ENCODE results near the gene ZNF329. TPM values are rescaled to one million over a fixed set of nuclear protein-coding genes. Genes with fewer than 3 reads are reported as not detected.

ZNF329 gene
- total and polyA plus RNA-seq, 2 of the 13 experiments (the other 11 are each of a cell fraction or from before 2014, with no cell fraction given): 3.8 to 9.6 TPM

- TF ChIP-seq ZNF296 (CRISPR knock-in tag; conservative IDR thresholded peaks at IDR 0.05): no peak
- peak; percentile 59; the same call in 1 of the 2 replicates for TF ChIP-seq ZNF784 (CRISPR knock-in tag; IDR thresholded peaks at IDR 0.05; ENCODE audit: borderline replicate concordance)
- TF ChIP-seq NONO (IDR thresholded peaks at IDR 0.05): no peak
- peak; percentile 40; the same call in 1 of the 2 replicates for TF ChIP-seq NONO (CRISPR knock-in tag; conservative IDR thresholded peaks at IDR 0.05)
- TF ChIP-seq ZGPAT (CRISPR knock-in tag; IDR thresholded peaks at IDR 0.05): peak; percentile 38; the same call in 1 of the 2 replicates
- TF ChIP-seq ZNF264 (CRISPR knock-in tag; IDR thresholded peaks at IDR 0.05): no peak
- TF ChIP-seq, protein P1, sequence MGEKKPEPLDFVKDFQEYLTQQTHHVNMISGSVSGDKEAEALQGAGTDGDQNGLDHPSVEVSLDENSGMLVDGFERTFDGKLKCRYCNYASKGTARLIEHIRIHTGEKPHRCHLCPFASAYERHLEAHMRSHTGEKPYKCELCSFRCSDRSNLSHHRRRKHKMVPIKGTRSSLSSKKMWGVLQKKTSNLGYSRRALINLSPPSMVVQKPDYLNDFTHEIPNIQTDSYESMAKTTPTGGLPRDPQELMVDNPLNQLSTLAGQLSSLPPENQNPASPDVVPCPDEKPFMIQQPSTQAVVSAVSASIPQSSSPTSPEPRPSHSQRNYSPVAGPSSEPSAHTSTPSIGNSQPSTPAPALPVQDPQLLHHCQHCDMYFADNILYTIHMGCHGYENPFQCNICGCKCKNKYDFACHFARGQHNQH (CRISPR knock-in tag; IDR thresholded peaks at IDR 0.05): no peak
- TF ChIP-seq, protein P2, sequence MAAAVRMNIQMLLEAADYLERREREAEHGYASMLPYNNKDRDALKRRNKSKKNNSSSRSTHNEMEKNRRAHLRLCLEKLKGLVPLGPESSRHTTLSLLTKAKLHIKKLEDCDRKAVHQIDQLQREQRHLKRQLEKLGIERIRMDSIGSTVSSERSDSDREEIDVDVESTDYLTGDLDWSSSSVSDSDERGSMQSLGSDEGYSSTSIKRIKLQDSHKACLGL (CRISPR knock-in tag; IDR thresholded peaks at IDR 0.05): peak; percentile 68; the same call in 1 of the 2 replicates
- TF ChIP-seq, protein P3, sequence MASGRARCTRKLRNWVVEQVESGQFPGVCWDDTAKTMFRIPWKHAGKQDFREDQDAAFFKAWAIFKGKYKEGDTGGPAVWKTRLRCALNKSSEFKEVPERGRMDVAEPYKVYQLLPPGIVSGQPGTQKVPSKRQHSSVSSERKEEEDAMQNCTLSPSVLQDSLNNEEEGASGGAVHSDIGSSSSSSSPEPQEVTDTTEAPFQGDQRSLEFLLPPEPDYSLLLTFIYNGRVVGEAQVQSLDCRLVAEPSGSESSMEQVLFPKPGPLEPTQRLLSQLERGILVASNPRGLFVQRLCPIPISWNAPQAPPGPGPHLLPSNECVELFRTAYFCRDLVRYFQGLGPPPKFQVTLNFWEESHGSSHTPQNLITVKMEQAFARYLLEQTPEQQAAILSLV (CRISPR knock-in tag; IDR thresholded peaks at IDR 0.05; ENCODE audit: borderline replicate concordance): no peak; the same call in 1 of the 2 replicates
- TF ChIP-seq ZNF225 (CRISPR knock-in tag; IDR thresholded peaks at IDR 0.05): no peak; the same call in 1 of the 2 replicates
- no peak for TF ChIP-seq SNRNP70 (IDR thresholded peaks at IDR 0.05; ENCODE audit: low read depth, low read length)
- TF ChIP-seq SAP130 (CRISPR knock-in tag; IDR thresholded peaks at IDR 0.05; ENCODE audit: low read depth): peak; percentile 71
- no peak for TF ChIP-seq ZNF569 (CRISPR knock-in tag; IDR thresholded peaks at IDR 0.05; ENCODE audit: borderline replicate concordance)
- TF ChIP-seq RBFOX2 (IDR thresholded peaks at IDR 0.05; ENCODE audit: low read depth, low read length): peak; percentile 79
- peak; percentile 46; the same call in 1 of the 2 replicates for TF ChIP-seq REPIN1 (CRISPR knock-in tag; IDR thresholded peaks at IDR 0.05; ENCODE audit: borderline replicate concordance, low read depth)
- TF ChIP-seq NFAT5 (CRISPR knock-in tag; IDR thresholded peaks at IDR 0.05): no peak
- TF ChIP-seq, protein P4, sequence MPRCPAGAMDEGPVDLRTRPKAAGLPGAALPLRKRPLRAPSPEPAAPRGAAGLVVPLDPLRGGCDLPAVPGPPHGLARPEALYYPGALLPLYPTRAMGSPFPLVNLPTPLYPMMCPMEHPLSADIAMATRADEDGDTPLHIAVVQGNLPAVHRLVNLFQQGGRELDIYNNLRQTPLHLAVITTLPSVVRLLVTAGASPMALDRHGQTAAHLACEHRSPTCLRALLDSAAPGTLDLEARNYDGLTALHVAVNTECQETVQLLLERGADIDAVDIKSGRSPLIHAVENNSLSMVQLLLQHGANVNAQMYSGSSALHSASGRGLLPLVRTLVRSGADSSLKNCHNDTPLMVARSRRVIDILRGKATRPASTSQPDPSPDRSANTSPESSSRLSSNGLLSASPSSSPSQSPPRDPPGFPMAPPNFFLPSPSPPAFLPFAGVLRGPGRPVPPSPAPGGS (CRISPR knock-in tag; IDR thresholded peaks at IDR 0.05): peak; percentile 75; the same call in 1 of the 2 replicates
Measured at GRCh38 chr19:58150328-58150921, at the start of gene ZNF329 (continued).
